Ishikawa (cell line): Measurements from ENCODE around the gene PACS1.

Source experiments
- CREB1 ChIP-seq: IDR thresholded peaks from 2 replicates; pipeline ENCODE4 v1.6.1; 2012; ENCODE audit warnings: low read depth
- EGR1 ChIP-seq: IDR thresholded peaks from 2 replicates; pipeline ENCODE4 v1.6.1; 2012
- EP300 ChIP-seq: IDR thresholded peaks from 2 replicates; pipeline ENCODE4 v1.6.1; 2012; ENCODE audit warnings: borderline replicate concordance
- REST ChIP-seq: IDR thresholded peaks from 2 replicates; pipeline ENCODE4 v1.6.1; 2012; ENCODE audit warnings: low read depth, mild to moderate bottlenecking
- TAF1 ChIP-seq: IDR thresholded peaks from 2 replicates; pipeline ENCODE4 v1.6.1; 2012; ENCODE audit warnings: low read depth, mild to moderate bottlenecking
- TCF12 ChIP-seq: IDR thresholded peaks from 2 replicates; pipeline ENCODE4 v1.6.1; 2012; ENCODE audit warnings: low read depth
- TEAD4 ChIP-seq: IDR thresholded peaks from 2 replicates; pipeline ENCODE4 v1.6.1; 2012
- USF1 ChIP-seq: IDR thresholded peaks from 2 replicates; pipeline ENCODE4 v1.6.1; 2012
- YY1 ChIP-seq: IDR thresholded peaks from 2 replicates; pipeline ENCODE4 v1.6.1; 2012; ENCODE audit warnings: low read depth

- TF ChIP-seq TAF1, result no peak
- no peak for TF ChIP-seq TCF12
- no peak for TF ChIP-seq EGR1
- TF ChIP-seq CREB1, result no peak
- TF ChIP-seq EP300, result no peak
- TF ChIP-seq YY1, result no peak
- TF ChIP-seq USF1, result no peak
- TF ChIP-seq TEAD4, result no peak
- no peak for TF ChIP-seq REST
These were observed 154.3 kb downstream of the PACS1 start for GRCh38 chr11:66224226-66224855.
